GM10266 (cell line): ENCODE measurements around the gene MRC2.

Source experiments
- DNase-seq: peaks from one replicate; pipeline ENCODE4 v3.0.0; 2012; ENCODE audit errors: extremely low spot score
- TF ChIP-seq, protein P1 (sequence below): IDR thresholded peaks from 2 replicates; pipeline ENCODE4 v1.5.1; 2012; ENCODE audit warnings: mild to moderate bottlenecking, low read depth; ENCODE audit not compliant: control insufficient read depth, insufficient read depth; ENCODE audit errors: missing control alignments

Gene MRC2

DNA sequence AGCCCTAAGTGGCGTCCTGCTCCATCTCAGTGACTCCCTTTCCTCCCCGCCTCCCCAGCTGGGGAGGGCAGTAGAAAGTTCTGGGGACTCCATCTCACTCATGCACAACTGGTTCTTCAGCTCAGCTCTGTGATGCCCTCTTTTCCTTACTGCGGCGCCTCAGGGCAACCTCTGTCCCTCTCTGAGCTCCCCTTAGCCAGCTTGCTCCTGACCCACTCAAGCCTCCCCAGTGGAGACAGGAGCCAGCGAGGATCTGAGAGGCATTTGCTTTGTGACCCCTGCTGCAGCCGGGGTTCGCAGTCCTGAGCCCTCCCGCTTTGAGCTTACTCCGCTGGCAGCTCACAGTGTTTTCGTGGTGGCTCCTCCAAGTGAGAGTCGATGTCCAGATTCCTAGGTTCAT is 6.2 kb upstream of the MRC2 start:
- DNase-seq: no peak
- TF ChIP-seq, protein P1, sequence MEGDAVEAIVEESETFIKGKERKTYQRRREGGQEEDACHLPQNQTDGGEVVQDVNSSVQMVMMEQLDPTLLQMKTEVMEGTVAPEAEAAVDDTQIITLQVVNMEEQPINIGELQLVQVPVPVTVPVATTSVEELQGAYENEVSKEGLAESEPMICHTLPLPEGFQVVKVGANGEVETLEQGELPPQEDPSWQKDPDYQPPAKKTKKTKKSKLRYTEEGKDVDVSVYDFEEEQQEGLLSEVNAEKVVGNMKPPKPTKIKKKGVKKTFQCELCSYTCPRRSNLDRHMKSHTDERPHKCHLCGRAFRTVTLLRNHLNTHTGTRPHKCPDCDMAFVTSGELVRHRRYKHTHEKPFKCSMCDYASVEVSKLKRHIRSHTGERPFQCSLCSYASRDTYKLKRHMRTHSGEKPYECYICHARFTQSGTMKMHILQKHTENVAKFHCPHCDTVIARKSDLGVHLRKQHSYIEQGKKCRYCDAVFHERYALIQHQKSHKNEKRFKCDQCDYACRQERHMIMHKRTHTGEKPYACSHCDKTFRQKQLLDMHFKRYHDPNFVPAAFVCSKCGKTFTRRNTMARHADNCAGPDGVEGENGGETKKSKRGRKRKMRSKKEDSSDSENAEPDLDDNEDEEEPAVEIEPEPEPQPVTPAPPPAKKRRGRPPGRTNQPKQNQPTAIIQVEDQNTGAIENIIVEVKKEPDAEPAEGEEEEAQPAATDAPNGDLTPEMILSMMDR: no peak

DNA sequence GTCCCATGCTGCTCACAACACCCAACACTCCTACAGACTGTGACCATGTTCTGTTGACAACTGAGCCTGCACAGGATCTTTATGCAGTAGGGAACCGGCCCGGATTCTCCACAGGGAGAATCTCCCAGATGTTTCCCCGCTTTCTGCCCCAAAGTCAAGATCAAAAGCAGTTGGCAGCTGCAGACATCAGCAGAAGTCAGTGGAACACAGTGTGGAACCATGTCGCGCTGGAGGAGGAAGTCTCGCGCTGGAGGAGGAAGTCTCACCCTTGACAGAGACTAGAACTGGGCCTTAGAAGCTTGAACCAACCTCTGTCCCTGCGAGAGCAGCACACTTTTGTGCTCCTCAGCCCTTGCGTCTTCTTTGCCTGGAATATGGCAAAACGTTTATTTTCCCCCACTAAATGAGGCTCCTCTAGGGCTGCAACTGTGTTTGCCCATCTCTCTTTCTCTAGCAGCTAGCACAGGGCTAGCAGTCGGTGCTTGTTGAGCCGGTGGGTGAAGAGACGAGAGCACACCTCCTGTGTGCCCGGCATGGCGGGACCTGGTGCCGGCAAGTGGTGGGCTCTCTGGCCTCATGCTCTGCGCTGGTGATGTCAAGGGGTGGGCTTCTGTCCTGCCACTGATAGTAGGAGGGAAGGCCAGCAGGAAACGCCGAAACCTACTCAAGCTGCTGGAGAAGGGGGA is 2.1 kb upstream of the MRC2 start:
- DNase-seq: no peak
- TF ChIP-seq, protein P1: no peak

DNA sequence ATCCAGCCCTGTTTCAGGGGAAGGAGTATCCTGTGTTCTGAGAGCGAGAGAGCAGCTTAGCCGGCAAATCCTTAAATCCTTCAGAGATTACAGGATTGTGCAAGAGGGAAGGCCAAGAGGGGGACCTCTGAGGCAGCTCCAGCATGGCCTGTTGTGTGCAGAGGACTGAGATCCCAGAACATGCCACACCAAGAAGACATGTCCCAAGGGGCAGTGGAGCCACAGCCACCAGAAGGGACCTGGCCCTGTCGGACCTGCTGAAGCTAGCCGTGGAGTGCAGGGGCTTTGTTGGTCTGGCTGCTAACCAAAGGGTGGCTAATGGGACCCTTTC is 1.6 kb upstream of the MRC2 start:
- no peak for DNase-seq
- TF ChIP-seq, protein P1: no peak

DNA sequence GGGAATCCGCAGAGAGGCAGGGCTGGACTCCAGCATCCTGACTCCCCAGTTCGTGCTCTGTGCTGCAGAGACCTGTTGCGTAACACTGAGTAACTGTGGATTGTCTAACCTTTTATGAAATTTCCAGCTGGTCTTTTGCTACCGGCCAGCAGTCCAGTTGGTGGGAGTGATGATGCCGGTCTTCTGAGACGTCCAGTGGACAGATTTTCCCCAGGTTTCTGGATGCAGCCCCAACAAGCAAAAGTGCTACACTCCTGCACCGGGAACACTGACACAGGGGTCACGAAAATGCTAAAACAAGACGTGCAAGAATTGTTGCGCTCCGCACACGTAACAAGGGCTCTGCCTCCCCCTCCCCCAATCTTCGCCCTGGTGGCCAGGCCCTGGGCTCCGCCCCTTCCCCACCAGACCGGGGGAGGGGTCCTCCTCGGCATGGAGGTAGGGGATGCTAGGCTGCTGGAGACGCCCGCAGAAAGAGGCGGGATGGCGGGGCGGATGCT is 701 bp upstream of the MRC2 start:
- peak; percentile 51 for DNase-seq
- TF ChIP-seq, protein P1: no peak

DNA sequence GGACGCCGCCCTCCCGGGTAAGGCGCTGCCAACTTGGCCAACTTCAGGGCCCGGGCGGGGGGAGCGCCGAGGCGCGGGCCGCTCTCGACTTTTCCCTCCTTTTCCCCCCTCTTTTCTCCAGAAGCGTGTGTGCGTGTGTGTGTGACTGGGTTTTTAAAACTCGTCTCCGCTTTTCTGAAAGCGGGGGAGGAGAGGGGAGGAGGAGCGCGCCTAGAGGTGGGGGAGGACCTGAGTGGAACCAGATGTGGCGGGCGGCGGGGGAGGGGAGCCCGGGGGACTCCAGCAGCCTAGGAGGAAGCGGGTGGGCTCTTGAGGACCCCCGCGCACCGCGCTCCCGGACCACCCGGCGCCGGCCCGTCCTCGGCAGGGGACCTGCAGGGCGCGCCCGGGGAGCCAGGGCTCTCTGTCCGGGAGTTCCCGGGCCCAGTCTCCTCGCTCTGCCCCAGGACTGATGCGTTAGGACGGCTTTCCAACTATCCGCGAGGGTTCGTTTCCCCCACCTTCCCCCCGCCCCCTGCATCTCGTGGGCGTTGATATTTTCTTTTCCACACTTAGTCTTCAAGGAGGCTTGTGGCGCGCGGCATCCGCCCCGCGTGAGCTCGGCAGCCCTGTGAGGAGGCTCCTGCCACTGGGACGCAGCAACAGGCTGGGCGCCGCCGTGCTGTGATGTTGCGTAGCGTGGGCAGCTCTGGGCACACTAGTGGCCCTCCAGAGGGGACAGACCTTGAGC is 599 bp downstream of the MRC2 start:
- TF ChIP-seq, protein P1: no peak
- DNase-seq: peak; percentile 60

DNA sequence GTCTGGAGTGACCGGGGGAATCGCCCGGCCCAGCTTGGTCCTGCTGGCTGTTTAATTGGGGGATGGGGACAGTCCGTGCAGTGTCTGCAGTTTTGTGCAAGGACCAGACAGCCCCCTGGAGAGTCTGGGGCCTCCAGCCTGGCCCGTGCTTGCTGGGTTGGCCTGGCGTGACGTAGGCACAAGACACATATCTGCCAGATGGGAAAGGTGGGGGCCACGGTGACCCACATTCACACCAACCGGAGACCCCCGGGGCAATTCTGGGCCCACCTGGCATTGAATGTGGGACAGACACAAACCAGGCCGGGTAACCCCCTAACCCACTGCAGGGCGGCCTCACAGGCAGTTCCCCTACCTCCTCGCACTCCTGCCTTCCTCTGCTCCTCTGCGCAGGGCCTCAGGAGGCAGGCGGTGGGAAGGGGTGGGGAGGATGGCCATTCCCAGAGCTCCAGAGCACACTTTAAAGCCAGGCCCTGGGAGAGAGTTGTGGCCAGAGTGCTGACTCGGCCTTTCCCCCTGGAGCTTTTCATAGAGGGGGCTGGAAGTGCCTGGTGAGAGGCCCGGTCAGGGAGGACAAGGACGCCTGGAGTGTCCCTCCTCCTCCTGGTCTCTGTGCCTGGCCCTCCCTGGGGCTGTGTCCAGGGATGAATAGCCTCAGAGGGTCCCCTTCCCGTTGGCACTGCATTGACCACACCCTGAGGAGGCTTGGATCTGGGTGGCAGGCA is 1.5 kb downstream of the MRC2 start:
- TF ChIP-seq, protein P1: no peak
- no peak for DNase-seq
